Measurements from ENCODE around the gene ANAPC15.

Gene ANAPC15

GRCh38 chr11:72079819-72080325, 32.6 kb downstream of the ANAPC15 start:
- FAIRE-seq: no peak
- no peak for DNase-seq (ENCODE audit: insufficient read length, low spot score)

GRCh38 chr11:72078477-72078876, 34.0 kb downstream of the ANAPC15 start:
- TF ChIP-seq, protein P1, sequence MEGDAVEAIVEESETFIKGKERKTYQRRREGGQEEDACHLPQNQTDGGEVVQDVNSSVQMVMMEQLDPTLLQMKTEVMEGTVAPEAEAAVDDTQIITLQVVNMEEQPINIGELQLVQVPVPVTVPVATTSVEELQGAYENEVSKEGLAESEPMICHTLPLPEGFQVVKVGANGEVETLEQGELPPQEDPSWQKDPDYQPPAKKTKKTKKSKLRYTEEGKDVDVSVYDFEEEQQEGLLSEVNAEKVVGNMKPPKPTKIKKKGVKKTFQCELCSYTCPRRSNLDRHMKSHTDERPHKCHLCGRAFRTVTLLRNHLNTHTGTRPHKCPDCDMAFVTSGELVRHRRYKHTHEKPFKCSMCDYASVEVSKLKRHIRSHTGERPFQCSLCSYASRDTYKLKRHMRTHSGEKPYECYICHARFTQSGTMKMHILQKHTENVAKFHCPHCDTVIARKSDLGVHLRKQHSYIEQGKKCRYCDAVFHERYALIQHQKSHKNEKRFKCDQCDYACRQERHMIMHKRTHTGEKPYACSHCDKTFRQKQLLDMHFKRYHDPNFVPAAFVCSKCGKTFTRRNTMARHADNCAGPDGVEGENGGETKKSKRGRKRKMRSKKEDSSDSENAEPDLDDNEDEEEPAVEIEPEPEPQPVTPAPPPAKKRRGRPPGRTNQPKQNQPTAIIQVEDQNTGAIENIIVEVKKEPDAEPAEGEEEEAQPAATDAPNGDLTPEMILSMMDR (IDR thresholded peaks at IDR 0.05; ENCODE audit: insufficient read depth, missing control alignments): no peak
- FAIRE-seq (no peak), DNase-seq (ENCODE audit: insufficient read length, low spot score) (no peak)

More at GRCh38 chr11:72079819-72080325, 32.6 kb downstream of the ANAPC15 start:
- TF ChIP-seq, protein P1 (IDR thresholded peaks at IDR 0.05; ENCODE audit: insufficient read depth, missing control alignments): no peak

DNA sequence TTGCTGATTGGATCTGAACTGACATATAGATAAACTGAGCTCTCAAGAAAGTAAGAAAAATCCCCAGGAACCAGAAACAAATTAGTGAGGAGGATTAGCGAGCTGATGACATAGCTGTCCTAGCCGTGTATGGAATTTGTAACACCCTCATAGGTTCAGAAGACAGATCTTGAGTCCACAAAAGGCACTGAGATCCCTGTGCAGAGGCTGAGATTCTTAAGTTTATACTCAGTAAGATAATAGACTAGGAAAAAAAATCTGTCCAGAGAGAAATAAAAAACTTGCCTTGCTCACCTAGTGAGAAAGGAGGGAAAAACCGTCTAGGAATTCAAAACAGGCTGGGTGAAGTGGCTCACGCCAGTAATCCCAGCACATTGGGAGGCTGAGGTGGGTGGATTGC, 36.7 kb downstream of the ANAPC15 start:
- TF ChIP-seq, protein P1 (IDR thresholded peaks at IDR 0.05; ENCODE audit: insufficient read depth, missing control alignments): no peak
- FAIRE-seq: no peak

DNA sequence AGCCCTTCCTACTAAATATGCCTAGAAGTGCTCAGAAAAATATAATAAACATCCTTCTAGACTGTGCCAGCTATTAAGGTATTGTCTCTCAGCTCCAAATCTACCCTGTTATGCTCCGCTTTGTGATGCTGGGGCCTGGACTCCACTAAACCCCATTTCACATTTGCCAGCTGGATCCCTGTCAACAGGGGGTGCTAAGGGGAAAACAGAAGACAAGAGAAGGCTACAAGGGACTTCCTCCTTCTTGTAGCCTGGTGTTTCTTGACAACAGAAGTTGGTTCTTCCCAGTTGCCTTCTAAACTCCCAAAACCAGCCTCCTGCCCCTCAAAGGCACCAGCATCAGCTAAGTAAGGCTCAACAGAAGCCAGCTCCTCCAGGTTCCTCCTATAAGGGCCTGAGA, 37.4 kb downstream of the ANAPC15 start:
- TF ChIP-seq, protein P1 (IDR thresholded peaks at IDR 0.05; ENCODE audit: insufficient read depth, missing control alignments): peak; percentile 21
- FAIRE-seq (no peak), DNase-seq (ENCODE audit: insufficient read length, low spot score) (no peak)

More for the DNA sequence above, 36.7 kb downstream of the ANAPC15 start:
- DNase-seq (ENCODE audit: insufficient read length, low spot score): no peak

- FAIRE-seq (no peak), DNase-seq (ENCODE audit: insufficient read length, low spot score) (no peak)
- TF ChIP-seq, protein P1 (IDR thresholded peaks at IDR 0.05; ENCODE audit: insufficient read depth, missing control alignments): no peak
Measured at GRCh38 chr11:72072348-72072747, 40.1 kb downstream of the ANAPC15 start.

DNA sequence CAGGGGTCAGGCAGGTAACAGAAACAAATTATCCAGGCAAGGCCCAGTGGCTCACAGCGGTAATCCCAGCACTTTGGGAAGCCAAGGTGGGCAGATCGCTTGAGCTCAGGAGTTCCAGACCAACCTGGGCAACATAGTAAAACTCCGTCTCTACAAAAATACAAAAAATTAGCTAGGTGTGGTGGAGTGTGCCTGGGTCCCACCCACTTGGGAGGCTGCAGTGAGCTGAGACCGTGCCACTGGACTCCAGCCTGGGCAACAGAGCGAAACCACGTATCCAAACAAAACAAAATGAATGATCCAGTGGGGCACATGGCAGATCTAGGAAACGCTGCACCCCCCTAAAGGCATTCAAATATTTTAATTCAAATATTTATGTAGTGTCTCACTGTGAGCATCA, 42.0 kb downstream of the ANAPC15 start:
- no peak for DNase-seq (ENCODE audit: insufficient read length, low spot score)
- TF ChIP-seq, protein P1 (IDR thresholded peaks at IDR 0.05; ENCODE audit: insufficient read depth, missing control alignments): no peak
- no peak for FAIRE-seq

- DNase-seq (ENCODE audit: insufficient read length, low spot score) (no peak), FAIRE-seq (no peak)
- TF ChIP-seq, protein P1 (IDR thresholded peaks at IDR 0.05; ENCODE audit: insufficient read depth, missing control alignments): no peak
Measured at GRCh38 chr11:72069787-72070251, 42.7 kb downstream of the ANAPC15 start.

Measured in D721Med (cell line).